ENCODE data around the gene ANXA5.

The ANXA5 gene

DNA sequence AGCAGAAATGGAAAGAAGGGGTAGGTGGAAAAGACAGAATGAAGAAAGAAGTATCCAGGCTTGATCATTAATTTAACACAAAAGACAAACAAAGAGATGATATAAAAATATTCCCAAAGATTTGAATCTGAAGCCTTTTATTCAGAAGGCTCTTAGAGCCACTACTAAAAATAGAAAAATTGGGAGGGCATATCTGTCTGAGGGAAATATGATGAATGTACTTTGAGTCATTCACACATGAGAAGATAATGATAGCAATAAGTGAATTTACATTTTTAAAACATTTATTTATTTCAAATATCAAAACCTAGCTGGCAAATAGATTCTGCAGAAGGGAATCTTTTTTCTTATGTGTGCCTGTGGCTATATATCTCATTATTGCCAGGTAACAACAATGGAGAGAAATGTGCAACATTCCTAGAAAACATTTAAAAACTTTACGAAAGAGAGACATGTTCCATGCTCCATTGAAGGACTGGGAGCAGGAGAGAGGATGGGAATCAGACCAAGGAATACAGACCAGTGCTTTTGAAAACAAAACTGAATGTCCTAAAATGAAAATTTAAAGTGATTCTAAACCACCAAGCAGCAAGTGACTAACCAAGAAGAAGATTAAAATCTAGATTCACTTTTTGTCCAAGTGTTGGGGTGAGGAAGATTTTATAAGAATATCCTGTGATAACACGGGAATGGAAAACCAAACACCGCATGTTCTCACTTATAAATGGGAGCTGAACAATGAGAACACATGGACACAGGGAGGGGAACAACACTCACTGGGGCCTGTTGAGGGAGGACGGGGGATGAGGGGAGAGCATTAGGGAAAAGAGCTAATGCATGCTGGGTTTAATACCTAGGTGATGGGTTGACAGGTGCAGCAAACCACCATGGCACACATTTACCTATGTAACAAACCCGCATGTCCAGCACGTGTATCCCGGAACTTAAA, 41.2 kb downstream of the ANXA5 start:
- no peak for TF ChIP-seq ZFX (IDR thresholded peaks at IDR 0.05)
- TF ChIP-seq, protein P1, sequence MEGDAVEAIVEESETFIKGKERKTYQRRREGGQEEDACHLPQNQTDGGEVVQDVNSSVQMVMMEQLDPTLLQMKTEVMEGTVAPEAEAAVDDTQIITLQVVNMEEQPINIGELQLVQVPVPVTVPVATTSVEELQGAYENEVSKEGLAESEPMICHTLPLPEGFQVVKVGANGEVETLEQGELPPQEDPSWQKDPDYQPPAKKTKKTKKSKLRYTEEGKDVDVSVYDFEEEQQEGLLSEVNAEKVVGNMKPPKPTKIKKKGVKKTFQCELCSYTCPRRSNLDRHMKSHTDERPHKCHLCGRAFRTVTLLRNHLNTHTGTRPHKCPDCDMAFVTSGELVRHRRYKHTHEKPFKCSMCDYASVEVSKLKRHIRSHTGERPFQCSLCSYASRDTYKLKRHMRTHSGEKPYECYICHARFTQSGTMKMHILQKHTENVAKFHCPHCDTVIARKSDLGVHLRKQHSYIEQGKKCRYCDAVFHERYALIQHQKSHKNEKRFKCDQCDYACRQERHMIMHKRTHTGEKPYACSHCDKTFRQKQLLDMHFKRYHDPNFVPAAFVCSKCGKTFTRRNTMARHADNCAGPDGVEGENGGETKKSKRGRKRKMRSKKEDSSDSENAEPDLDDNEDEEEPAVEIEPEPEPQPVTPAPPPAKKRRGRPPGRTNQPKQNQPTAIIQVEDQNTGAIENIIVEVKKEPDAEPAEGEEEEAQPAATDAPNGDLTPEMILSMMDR (conservative IDR thresholded peaks at IDR 0.05) = no peak

DNA sequence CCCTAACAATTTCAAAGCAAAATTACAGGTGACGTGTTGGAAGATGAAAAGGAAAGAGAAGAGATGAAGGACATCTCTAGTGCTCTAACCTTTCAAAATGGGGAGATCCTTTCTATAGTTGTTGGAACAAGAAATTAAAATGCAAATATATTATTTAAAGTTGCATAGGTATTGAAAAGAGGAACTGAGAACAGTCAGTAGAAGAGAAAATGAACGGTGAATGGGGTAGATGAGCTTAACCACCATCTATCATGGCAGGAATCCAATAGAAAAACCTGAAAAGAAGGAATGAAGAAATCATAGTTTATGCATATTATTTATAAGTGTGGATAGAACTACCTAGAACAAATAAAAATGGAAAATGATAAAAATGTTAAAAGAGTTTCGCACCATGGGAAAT, 42.0 kb downstream of the ANXA5 start:
- no peak overlapping the region for H3K27ac ChIP-seq
- no peak for TF ChIP-seq ZFX (IDR thresholded peaks at IDR 0.05)
- TF ChIP-seq, protein P1 (conservative IDR thresholded peaks at IDR 0.05) = no peak

More for the DNA sequence above, 41.2 kb downstream of the ANXA5 start:
- H3K27ac ChIP-seq = no peak overlapping the region

DNA sequence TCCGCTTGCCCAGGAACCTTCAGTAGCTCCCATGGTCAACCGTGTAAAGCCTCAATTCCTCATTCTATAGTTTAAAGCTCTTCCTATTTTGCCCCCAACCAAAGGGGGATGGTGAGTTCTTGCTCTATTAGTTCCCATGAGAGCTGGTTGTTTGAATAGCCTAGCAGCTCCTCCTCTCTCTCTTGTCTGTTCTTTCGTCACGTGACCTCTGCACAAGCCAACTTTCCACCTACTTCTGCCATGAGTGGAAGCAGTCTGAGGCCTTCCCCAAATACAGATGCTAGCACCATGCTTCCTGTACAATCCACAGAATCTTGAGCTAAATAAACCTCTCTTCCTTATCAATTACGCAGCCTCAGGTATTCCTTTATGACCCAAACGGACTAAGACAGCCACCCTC, 42.8 kb downstream of the ANXA5 start:
- TF ChIP-seq ZFX (IDR thresholded peaks at IDR 0.05) = no peak
- TF ChIP-seq, protein P1 (conservative IDR thresholded peaks at IDR 0.05) = no peak
- no peak overlapping the region for H3K27ac ChIP-seq

DNA sequence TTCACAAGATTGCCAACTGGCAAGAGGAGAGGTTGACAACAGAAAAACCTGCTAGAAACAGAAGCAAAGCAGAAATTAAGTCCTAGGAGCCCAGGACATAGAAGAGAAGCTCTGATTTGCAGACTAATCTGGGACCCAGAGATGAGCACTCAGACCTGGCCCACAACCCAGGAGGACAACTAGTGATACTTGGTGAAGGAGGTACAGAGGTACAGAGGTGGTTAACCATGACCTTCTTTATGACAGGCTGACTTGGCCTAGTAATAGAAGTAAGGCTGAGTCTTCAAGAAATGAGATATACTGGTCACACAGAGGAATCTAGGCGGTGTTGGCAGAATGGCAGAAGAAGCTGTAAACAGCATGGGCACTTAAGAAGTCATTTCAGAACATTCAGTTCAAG, 43.6 kb downstream of the ANXA5 start:
- TF ChIP-seq, protein P1 (conservative IDR thresholded peaks at IDR 0.05) = no peak
- no peak overlapping the region for H3K27ac ChIP-seq

DNA sequence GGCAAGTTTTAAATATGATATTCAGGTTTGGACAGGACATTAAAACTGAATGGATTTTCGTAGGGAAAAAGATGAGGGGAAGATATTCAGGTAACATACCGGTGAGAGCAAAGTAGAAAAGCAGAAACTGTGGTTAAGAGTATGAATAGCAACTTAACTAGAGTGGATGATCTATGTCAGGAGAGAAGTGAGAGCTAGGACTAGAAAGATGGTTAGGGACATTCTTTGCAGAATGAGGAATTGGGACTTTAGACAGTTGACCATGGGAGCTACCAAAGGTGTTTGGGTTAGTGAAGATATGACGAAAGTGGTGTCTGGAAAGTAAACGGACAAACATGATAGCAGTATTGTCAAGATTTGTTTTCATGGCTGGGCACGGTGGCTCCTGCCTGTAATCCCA, 45.2 kb downstream of the ANXA5 start:
- H3K27ac ChIP-seq = no peak overlapping the region
- TF ChIP-seq, protein P1 (conservative IDR thresholded peaks at IDR 0.05) = no peak
- no peak for TF ChIP-seq ZFX (IDR thresholded peaks at IDR 0.05)

DNA sequence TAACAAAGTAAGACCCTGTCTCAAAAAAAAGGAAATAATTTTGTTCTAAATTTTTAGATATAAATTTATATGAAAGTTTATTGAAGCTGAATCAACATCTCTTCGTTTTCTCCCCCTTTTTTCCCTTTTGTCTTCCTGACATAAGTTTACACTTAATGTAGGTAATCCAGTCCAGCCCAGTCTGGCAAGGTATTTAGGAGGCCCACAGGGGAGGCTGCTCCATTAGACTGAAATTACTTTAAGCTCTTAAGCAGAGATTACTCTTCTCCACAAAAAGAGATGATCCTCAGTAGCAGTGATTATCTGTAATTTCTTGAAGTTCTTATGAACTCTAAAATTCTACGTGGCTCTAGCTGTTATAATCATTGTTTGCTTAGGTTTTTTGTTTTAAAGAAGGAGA, 46.0 kb downstream of the ANXA5 start:
- H3K27ac ChIP-seq = no peak overlapping the region
- TF ChIP-seq, protein P1 (conservative IDR thresholded peaks at IDR 0.05) = no peak
- TF ChIP-seq ZFX (IDR thresholded peaks at IDR 0.05) = no peak

DNA sequence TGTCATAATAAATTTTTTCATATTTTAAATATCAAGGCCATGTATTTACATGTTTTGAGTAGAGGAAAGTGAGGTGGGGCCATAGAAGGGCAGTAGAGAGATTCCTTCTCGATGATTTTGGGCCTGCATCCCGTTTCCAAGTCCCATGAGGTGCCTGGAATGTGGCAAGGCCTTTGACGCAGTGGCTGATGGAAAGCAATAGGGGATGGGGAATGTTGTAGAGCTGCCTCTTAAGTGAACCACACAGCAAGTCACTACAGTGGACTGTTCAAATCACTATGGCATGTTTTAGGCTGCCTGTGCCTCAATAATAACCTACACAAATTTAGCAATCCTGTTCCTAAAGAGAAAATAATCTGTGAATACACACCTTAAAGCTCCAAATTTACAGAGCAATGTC, 48.3 kb downstream of the ANXA5 start:
- TF ChIP-seq ZFX (IDR thresholded peaks at IDR 0.05) = no peak
- TF ChIP-seq, protein P1 (conservative IDR thresholded peaks at IDR 0.05) = no peak
- no peak overlapping the region for H3K27ac ChIP-seq

Measured in C4-2B (cell line).